ENCODE measurements around the gene TECPR1.

The TECPR1 gene, protein sequence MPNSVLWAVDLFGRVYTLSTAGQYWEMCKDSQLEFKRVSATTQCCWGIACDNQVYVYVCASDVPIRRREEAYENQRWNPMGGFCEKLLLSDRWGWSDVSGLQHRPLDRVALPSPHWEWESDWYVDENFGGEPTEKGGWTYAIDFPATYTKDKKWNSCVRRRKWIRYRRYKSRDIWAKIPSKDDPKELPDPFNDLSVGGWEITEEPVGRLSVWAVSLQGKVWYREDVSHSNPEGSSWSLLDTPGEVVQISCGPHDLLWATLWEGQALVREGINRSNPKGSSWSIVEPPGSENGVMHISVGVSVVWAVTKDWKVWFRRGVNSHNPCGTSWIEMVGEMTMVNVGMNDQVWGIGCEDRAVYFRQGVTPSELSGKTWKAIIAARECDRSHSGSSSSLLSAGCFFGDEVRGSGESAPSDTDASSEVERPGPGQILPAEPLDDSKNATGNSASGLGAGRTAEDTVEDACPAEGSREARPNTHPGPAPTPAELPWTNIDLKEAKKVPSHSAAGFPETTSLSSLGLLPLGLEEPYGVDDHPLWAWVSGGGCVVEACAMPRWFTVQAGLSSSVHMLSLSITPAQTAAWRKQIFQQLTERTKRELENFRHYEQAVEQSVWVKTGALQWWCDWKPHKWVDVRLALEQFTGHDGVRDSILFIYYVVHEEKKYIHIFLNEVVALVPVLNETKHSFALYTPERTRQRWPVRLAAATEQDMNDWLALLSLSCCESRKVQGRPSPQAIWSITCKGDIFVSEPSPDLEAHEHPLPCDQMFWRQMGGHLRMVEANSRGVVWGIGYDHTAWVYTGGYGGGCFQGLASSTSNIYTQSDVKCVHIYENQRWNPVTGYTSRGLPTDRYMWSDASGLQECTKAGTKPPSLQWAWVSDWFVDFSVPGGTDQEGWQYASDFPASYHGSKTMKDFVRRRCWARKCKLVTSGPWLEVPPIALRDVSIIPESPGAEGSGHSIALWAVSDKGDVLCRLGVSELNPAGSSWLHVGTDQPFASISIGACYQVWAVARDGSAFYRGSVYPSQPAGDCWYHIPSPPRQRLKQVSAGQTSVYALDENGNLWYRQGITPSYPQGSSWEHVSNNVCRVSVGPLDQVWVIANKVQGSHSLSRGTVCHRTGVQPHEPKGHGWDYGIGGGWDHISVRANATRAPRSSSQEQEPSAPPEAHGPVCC

GRCh38 chr7:98251601-98252424 lies at the start of gene TECPR1:
Gene TECPR1, minus strand, starts transcription at chr7:98252232. Its CDS starts 6,086 bp downstream, at chr7:98246146.
- DNase-seq = peak; percentile 89

GRCh38 chr7:98300595-98301372 lies 48.8 kb upstream of the TECPR1 start:
- DNase-seq = no peak

DNA sequence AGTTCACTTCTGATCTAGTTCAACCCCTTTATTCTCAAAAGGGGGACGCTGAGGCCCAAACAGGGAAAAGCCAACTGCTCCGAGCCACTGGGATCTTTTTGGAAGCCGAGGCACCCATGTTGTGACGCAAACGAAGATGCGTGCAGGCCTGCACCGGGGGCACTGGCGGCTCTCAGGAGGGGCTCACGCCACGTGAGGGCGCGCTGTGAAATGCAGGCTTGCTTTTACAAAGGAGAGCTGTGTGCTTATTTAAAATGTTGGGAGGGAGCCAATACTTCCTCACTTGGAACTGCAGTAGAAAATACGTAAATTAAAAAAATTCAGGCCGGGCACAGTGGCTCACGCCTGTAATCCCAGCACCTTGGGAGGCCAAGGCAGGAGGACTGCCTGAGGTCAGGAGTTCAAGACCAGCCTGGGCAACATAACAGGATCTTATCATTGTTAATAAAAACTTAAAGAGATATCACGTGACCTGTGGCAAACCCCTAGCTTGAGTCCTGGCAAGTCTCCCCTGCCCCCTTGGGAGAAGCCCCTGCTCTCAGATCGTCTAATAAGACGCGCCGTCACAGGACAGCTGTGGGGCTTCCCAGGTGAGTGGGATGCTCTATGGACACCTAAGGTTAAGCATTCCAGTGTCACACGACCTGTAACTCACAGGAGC lies 45.7 kb upstream of the TECPR1 start:
- DNase-seq = no peak

DNA sequence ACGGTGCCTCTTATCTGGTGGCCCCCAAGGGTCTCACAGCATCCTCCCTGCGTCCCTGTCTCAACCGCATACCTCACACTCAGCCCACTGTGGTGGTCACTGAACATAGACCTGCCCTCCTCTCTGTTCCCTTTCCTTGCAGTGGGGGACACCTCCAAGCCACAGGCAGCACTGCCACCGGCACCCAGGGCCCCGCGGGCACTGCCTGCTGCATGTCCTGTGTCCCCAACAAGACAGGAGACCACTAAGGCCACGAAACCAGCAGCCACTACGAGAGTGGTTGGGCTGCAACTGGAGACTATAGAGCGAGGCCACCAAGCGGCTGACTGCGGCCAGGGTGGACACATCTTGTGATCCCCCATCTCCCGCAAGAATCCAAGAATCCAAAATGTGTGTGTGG lies 44.8 kb upstream of the TECPR1 start:
- DNase-seq = no peak

- no peak for DNase-seq
Observed at GRCh38 chr7:98295467-98296192, 43.6 kb upstream of the TECPR1 start.

DNA sequence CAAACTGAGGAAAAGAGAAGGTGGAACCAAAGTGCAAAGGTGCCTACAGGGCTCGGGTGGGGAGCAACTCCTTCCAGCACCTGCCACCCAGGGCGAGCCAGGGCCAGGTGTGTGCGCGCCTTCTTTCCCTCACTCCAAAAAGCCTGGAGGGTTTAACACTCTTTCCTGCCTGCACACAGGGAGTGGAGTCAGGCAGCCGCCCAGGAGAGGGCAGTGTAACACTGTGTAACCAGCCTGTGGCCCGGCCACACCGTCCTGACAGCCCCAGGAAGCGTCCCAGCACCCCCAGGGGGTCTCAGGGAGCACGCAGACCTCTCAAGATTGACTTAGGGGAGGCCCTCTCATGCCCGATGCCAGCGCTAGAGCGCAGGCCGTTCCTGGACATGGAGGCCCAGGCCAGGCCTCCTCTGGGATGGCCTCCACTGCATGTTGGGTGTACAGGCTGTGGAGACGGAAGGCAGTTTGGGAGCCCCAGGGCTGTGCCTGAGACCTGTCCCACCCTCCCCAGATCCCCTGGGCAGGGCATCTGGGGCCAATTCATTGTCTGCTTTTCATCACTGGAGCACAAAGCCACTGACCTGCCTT lies 42.9 kb upstream of the TECPR1 start:
- peak; percentile 59 for DNase-seq

DNA sequence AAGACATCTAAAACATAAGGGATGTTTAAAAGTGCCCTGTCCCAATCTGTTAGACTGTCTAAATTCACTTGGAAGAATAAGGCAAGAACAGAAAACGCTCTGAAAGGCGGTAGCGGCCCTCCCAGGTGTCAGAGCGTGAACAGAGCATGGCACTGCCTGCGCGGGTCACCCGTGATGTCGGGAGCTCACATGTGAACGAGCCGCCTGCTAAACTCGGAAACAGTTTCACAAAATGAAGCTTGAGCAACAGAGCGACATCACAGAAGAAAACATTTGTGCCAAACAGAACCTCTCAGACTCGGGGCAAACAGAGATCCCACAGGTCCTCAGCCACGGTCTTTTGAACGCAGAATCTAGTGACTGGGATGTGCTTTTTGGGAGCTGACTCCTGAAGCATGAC lies 42.3 kb upstream of the TECPR1 start:
- no peak for DNase-seq

- DNase-seq = no peak
Observed at GRCh38 chr7:98293746-98294145, 41.7 kb upstream of the TECPR1 start.

- no peak for DNase-seq
Observed at GRCh38 chr7:98293265-98293664, 41.2 kb upstream of the TECPR1 start.

DNA sequence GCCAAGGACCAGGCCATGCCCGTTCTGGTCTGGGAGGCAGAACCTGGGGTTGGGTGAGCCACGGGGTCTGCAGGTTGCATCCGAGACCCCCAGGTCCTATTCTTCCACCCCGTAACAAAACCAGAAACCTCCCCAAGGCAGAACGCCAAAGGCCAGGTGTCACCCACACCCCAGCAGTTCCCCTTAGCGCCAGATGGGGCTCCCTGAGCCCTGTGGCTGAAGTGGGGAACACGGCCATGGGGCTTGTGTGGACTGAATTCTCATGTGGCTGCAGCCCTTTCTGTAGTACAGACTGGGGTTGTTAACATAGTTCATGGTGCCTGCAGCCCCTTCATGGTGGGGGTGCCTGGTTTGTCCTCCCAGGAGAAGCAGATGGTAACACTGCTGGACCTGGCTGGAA lies 39.7 kb upstream of the TECPR1 start:
- no peak for DNase-seq

- DNase-seq = no peak
Observed at GRCh38 chr7:98289333-98289875, 37.4 kb upstream of the TECPR1 start.

DNA sequence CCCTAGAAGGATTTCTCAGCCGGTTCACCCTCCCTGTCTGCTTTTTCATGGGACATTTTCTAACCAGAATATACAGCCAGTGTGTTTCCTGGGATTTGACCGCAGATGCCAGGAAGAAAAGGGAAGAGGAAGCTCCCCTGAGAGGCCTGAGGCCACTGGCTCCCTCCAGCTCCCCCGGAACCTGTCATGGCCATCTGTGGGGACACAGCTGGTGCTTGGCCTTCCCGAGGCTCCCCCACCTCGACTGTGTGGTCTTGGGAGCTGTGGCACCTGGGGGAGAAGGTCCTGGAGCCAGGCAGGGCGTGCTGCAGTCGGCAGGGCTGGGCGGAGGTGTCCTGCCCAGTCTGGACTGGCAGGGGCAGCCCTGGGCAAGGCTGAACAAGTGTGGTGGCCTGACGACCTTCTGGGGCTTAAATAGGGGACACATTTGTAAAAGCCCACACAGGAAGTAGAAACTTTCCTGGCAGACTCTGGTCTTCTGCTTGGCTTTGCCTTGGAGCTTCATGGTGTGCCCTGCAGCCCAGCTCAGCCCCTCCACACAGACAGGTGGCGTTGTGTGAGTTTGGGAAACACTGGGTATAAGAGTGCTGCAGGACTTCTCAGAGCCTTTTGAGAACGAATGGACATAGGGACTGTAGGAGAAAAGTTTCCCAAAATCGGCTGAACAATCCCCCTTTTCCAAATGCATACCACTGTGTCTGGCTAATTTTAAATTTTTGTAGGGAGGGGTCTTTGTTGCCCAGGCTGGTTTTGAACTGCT lies 36.2 kb upstream of the TECPR1 start:
- no peak for DNase-seq

GRCh38 chr7:98287486-98287959 lies 35.5 kb upstream of the TECPR1 start:
- DNase-seq = peak; percentile 43

- DNase-seq = no peak
Observed at GRCh38 chr7:98286701-98287485, 34.9 kb upstream of the TECPR1 start.

GRCh38 chr7:98286093-98286539 lies 34.1 kb upstream of the TECPR1 start:
- no peak for DNase-seq

- DNase-seq = no peak
Observed at GRCh38 chr7:98285157-98286092, 33.4 kb upstream of the TECPR1 start.
